Astrocyte (in vitro differentiated cells and primary cell): ENCODE data around the gene AAR2. TPM values are rescaled to one million over a fixed set of nuclear protein-coding genes. Genes with fewer than 3 reads are reported as not detected.

Experiments used
- DNase-seq: peaks from one replicate; pipeline ENCODE4 v3.0.0-alpha.2; 2010; ENCODE audit warnings: low read depth
- FAIRE-seq: peaks from 2 replicates; lab custom pipeline; 2011; peaks lifted over from hg19 to GRCh38; lab: Jason Lieb, UNC
- H2AFZ ChIP-seq: 2 replicates; pipeline ENCODE4 v1.6.0; 2012; ENCODE audit warnings: low read depth, low read length, inconsistent platforms
- H3K27ac ChIP-seq: 2 replicates; pipeline ENCODE4 v1.5.1; 2011; ENCODE audit warnings: low read depth, low read length, inconsistent platforms
- H3K27me3 ChIP-seq: 2 replicates; pipeline ENCODE4 v1.6.0; 2011; ENCODE audit warnings: low read length, inconsistent platforms; ENCODE audit not compliant: insufficient read depth
- H3K36me3 ChIP-seq: 2 replicates; pipeline ENCODE4 v1.5.1; 2011; ENCODE audit warnings: low read length, inconsistent platforms; ENCODE audit not compliant: insufficient read depth
- H3K4me1 ChIP-seq: 2 replicates; pipeline ENCODE4 v1.5.1; 2011; ENCODE audit warnings: low read length, inconsistent platforms; ENCODE audit not compliant: insufficient read depth
- H3K4me2 ChIP-seq: 2 replicates; pipeline ENCODE4 v1.6.0; 2012; ENCODE audit warnings: low read length, inconsistent platforms
- H3K4me3 ChIP-seq: 2 replicates; pipeline ENCODE4 v1.5.1; 2011; ENCODE audit warnings: low read depth, mild to moderate bottlenecking, low read length, inconsistent platforms; ENCODE audit not compliant: insufficient read depth
- H3K79me2 ChIP-seq: 2 replicates; pipeline ENCODE4 v1.6.0; 2012; ENCODE audit warnings: mild to moderate bottlenecking, low read length, inconsistent platforms; ENCODE audit not compliant: insufficient read depth
- H3K9ac ChIP-seq: 2 replicates; pipeline ENCODE4 v1.6.0; 2012; ENCODE audit warnings: mild to moderate bottlenecking, low read length, inconsistent platforms
- H3K9me3 ChIP-seq: 2 replicates; pipeline ENCODE4 v1.5.1; 2012; ENCODE audit warnings: low read depth, mild to moderate bottlenecking, low read length, inconsistent platforms; ENCODE audit not compliant: insufficient read depth
- H4K20me1 ChIP-seq: 2 replicates; pipeline ENCODE4 v1.6.0; 2012; ENCODE audit warnings: low read length, inconsistent platforms; ENCODE audit not compliant: insufficient read depth
- H3K27ac Mint-ChIP-seq: one replicate; pipeline ENCODE4 v1.8.0; 2021; ENCODE audit warnings: mild to moderate bottlenecking, mixed read lengths; ENCODE audit not compliant: unreplicated experiment
- H3K27me3 Mint-ChIP-seq: one replicate; pipeline ENCODE4 v1.8.0; 2021; ENCODE audit warnings: low read depth, mixed read lengths; ENCODE audit not compliant: unreplicated experiment
- H3K36me3 Mint-ChIP-seq: one replicate; pipeline ENCODE4 v1.8.0; 2021; ENCODE audit warnings: low read depth, mixed read lengths; ENCODE audit not compliant: unreplicated experiment
- H3K4me1 Mint-ChIP-seq: one replicate; pipeline ENCODE4 v1.8.0; 2021; ENCODE audit warnings: low read depth, mixed read lengths; ENCODE audit not compliant: unreplicated experiment
- H3K4me3 Mint-ChIP-seq: one replicate; pipeline ENCODE4 v1.8.0; 2021; ENCODE audit warnings: mild to moderate bottlenecking, moderate library complexity, mixed read lengths; ENCODE audit not compliant: unreplicated experiment
- H3K9me3 Mint-ChIP-seq: one replicate; pipeline ENCODE4 v1.8.0; 2021; ENCODE audit warnings: mild to moderate bottlenecking, mixed read lengths; ENCODE audit not compliant: unreplicated experiment
- EZH2 ChIP-seq: IDR thresholded peaks from 2 replicates; pipeline ENCODE4 v1.6.1; 2012; ENCODE audit warnings: mild to moderate bottlenecking, low read length, inconsistent platforms; ENCODE audit not compliant: insufficient read depth
- total RNA-seq: library from RNA; stranded (reverse); gene quantifications from 2 replicates; pipeline ENCODE4 v1.2.1, GENCODE V29; 2021
- TF ChIP-seq, protein P1 (sequence below): IDR thresholded peaks from 2 replicates; pipeline ENCODE4 v1.5.1; 2011; ENCODE audit warnings: low read depth, mild to moderate bottlenecking, inconsistent platforms, low read length, moderate library complexity; ENCODE audit not compliant: insufficient read depth

AAR2 gene
- total RNA-seq, 1 donor from 2014 or later, result 21.7 TPM

DNA sequence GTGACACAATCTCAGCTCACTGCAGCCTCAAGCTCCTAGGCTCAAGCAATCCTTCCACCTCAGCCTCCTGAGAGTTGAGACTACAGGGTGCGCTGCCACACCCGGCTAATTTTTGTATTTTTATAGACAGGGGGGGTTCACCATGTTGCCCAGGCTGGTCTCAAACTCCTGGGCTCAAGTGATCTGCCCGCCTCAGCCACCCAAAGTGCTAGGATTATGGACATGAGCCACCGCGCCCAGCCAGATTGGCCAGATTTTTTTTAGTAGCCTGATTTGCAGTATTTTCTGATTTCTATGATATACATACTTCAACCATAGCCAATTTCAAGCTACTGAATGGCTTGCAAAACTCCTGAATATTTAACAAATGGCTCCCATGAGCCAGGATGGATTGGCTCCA lies 48.5 kb downstream of the AAR2 start:
- H3K36me3 ChIP-seq, result no peaks in the 10 kb centered on the region
- H3K79me2 ChIP-seq, result no peaks in the 10 kb centered on the region
- H3K9me3 ChIP-seq, result no peaks in the 10 kb centered on the region
- no peak overlapping the region for H3K9ac ChIP-seq
- no peak for TF ChIP-seq EZH2
- TF ChIP-seq, protein P1, sequence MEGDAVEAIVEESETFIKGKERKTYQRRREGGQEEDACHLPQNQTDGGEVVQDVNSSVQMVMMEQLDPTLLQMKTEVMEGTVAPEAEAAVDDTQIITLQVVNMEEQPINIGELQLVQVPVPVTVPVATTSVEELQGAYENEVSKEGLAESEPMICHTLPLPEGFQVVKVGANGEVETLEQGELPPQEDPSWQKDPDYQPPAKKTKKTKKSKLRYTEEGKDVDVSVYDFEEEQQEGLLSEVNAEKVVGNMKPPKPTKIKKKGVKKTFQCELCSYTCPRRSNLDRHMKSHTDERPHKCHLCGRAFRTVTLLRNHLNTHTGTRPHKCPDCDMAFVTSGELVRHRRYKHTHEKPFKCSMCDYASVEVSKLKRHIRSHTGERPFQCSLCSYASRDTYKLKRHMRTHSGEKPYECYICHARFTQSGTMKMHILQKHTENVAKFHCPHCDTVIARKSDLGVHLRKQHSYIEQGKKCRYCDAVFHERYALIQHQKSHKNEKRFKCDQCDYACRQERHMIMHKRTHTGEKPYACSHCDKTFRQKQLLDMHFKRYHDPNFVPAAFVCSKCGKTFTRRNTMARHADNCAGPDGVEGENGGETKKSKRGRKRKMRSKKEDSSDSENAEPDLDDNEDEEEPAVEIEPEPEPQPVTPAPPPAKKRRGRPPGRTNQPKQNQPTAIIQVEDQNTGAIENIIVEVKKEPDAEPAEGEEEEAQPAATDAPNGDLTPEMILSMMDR, result no peak
- H3K27me3 Mint-ChIP-seq, result peaks cover 5% of the 10 kb centered on the region
- H2AFZ ChIP-seq, result no peak overlapping the region
- H3K27ac ChIP-seq, result no peak overlapping the region
- H3K9me3 Mint-ChIP-seq, result no peaks in the 10 kb centered on the region
- peaks cover 26% of the 10 kb centered on the region for H3K27me3 ChIP-seq
- H3K4me3 ChIP-seq, result no peak overlapping the region
- H3K36me3 Mint-ChIP-seq, result no peaks in the 10 kb centered on the region
- FAIRE-seq, result no peak
- H3K4me1 ChIP-seq, result no peaks in the 10 kb centered on the region
- no peak overlapping the region for H3K4me3 Mint-ChIP-seq
- no peak for DNase-seq
- H3K27ac Mint-ChIP-seq, result no peak overlapping the region
- no peaks in the 10 kb centered on the region for H3K4me1 Mint-ChIP-seq
- no peak overlapping the region for H3K4me2 ChIP-seq
- H4K20me1 ChIP-seq, result no peaks in the 10 kb centered on the region

DNA sequence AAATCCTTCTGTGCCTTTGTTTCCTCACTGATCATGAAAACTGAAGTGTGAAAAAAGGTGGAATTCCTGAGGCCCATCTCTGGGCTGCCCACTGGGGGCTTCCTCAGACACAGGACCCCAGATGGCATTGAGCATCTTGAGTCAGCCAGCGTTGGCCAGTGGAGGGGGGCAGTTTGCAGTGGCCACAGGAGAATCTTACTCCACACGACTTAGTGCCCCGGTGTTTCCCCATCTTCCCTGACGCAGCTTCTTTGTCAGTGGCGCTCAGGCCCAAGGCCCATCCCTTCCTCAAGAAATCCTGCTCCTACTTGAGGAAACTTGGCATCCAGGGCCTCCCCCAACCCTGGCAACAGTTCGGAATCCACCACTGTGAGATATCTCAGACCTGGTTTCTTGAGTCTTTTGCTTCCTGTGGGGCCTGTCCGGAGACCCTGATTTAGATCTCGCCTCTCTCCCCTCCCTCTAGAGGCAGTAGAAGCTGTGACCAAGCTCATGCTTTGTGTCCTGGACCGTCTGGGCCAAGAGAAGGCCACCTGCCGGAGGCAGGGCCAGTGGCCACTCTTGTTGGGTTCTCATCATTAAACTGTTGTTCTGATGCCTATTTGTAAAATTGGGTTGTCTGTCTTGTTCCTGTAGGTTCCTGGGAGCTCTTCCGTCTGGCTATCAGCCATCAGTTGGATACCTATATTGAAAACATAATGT lies 49.6 kb downstream of the AAR2 start:
- Histone ChIP-seq H3K27me3 (peaks cover 29% of the 10 kb centered on the region), H3K9ac (no peak overlapping the region), H3K9me3 (no peaks in the 10 kb centered on the region), H2AFZ (no peak overlapping the region), H3K79me2 (no peaks in the 10 kb centered on the region), H4K20me1 (no peaks in the 10 kb centered on the region), H3K4me2 (no peak overlapping the region), H3K27ac (no peak overlapping the region), H3K36me3 (no peaks in the 10 kb centered on the region), H3K4me3 (no peak overlapping the region), H3K4me1 (no peaks in the 10 kb centered on the region)
- Mint-ChIP-seq H3K4me3 (no peak overlapping the region), H3K9me3 (no peaks in the 10 kb centered on the region), H3K36me3 (no peaks in the 10 kb centered on the region), H3K4me1 (no peaks in the 10 kb centered on the region), H3K27me3 (peaks cover 2% of the 10 kb centered on the region), H3K27ac (no peak overlapping the region)
- TF ChIP-seq EZH2, result no peak
- TF ChIP-seq, protein P1, result no peak
- FAIRE-seq (no peak), DNase-seq (no peak)

DNA sequence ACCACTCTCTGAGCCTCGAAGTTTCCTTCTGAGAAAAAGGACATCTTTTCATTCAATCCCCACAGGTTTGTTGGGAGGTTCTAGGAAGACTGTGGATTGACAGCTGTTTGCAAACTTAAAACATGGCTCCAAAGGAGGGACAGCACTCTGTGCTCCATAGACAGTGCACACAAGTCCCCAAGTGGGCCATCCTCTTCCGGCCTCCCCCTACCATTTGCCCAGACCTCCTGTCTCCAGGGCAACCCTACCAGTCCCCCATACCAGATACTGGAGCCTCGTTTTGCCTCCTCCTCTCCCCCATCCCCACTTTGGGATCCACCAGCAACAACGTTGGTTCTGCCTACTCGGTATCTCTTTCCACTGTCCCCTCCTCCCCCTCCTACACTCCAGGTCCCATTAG lies 61.4 kb downstream of the AAR2 start:
- Mint-ChIP-seq H3K36me3 (peaks cover 2% of the 10 kb centered on the region), H3K9me3 (no peaks in the 10 kb centered on the region), H3K4me1 (no peaks in the 10 kb centered on the region)

More for the DNA sequence above, 61.4 kb downstream of the AAR2 start:
- no peaks in the 10 kb centered on the region for H3K36me3 ChIP-seq
- H3K4me2 ChIP-seq, result no peak overlapping the region
- DNase-seq (no peak), FAIRE-seq (no peak)
- H3K27ac ChIP-seq, result no peak overlapping the region
- no peaks in the 10 kb centered on the region for H3K4me1 ChIP-seq
- H3K27me3 Mint-ChIP-seq, result peaks cover 67% of the 10 kb centered on the region
- H3K27me3 ChIP-seq, result peaks cover 28% of the 10 kb centered on the region
- TF ChIP-seq, protein P1, result no peak
- TF ChIP-seq EZH2, result no peak
- H3K79me2 ChIP-seq, result no peaks in the 10 kb centered on the region
- no peak overlapping the region for H3K4me3 Mint-ChIP-seq
- H4K20me1 ChIP-seq, result no peaks in the 10 kb centered on the region
- H3K9me3 ChIP-seq, result no peaks in the 10 kb centered on the region
- H3K4me3 ChIP-seq, result no peak overlapping the region
- H3K27ac Mint-ChIP-seq, result no peak overlapping the region
- H2AFZ ChIP-seq, result no peak overlapping the region
- H3K9ac ChIP-seq, result no peak overlapping the region
